HepG2 (cell line): ENCODE results near the gene DELE1. TPM values are rescaled to one million over a fixed set of nuclear protein-coding genes. Genes with fewer than 3 reads are reported as not detected.

ENCODE experiments used
- CSRNP1 ChIP-seq: sonication (generic); formaldehyde crosslinking; IDR thresholded peaks from 2 replicates; pipeline ENCODE4 v1.8.1; 2023; ENCODE audit warnings: mild to moderate bottlenecking, missing genetic modification reagents
- JUND ChIP-seq: sonication (generic); formaldehyde crosslinking; IDR thresholded peaks from 2 replicates; pipeline ENCODE4 v1.8.0; 2022; ENCODE audit warnings: mild to moderate bottlenecking, missing genetic modification reagents
- KMT2B ChIP-seq: IDR thresholded peaks from 2 replicates; pipeline ENCODE4 v1.6.1; 2016; ENCODE audit warnings: missing genetic modification reagents, missing compliant biosample characterization
- MLXIP ChIP-seq: sonication (generic); formaldehyde crosslinking; IDR thresholded peaks from 2 replicates; pipeline ENCODE4 v1.9.0; 2021; ENCODE audit warnings: missing genetic modification reagents, borderline replicate concordance
- NR2C2 ChIP-seq: sonication (generic); formaldehyde crosslinking; IDR thresholded peaks from 2 replicates; pipeline ENCODE4 v1.4.0; 2020; ENCODE audit warnings: missing genetic modification reagents, mild to moderate bottlenecking, moderate library complexity, borderline replicate concordance
- PATZ1 ChIP-seq: sonication (generic); formaldehyde crosslinking; IDR thresholded peaks from 2 replicates; pipeline ENCODE4 v1.4.0; 2020; ENCODE audit warnings: missing genetic modification reagents
- RBFOX2 ChIP-seq: fragments of 200-400 bp; formaldehyde crosslinking; IDR thresholded peaks from 2 replicates; pipeline ENCODE4 v1.6.1; 2017; ENCODE audit warnings: low read depth, mild to moderate bottlenecking, low read length
- RCOR2 ChIP-seq: IDR thresholded peaks from 2 replicates; pipeline ENCODE4 v1.6.1; 2016; ENCODE audit warnings: missing biosample characterization, missing genetic modification reagents
- SRSF4 ChIP-seq: fragments of 200-400 bp; formaldehyde crosslinking; IDR thresholded peaks from one replicate; pipeline ENCODE4 v1.6.1; 2018; ENCODE audit warnings: mild to moderate bottlenecking, low read depth, low read length, moderate library complexity; ENCODE audit not compliant: poor library complexity, severe bottlenecking
- TAF1 ChIP-seq: sonication (generic); formaldehyde crosslinking; IDR thresholded peaks from 2 replicates; pipeline ENCODE4 v1.4.0; 2020; ENCODE audit warnings: missing genetic modification reagents
- TBP ChIP-seq: sonication (generic); formaldehyde crosslinking; IDR thresholded peaks from 2 replicates; pipeline ENCODE4 v1.5.0; 2020; ENCODE audit warnings: missing genetic modification reagents
- TSC22D2 ChIP-seq: sonication (generic); formaldehyde crosslinking; IDR thresholded peaks from 2 replicates; pipeline ENCODE4 v1.5.1; 2020; ENCODE audit warnings: missing genetic modification reagents, mild to moderate bottlenecking, borderline replicate concordance
- WIZ ChIP-seq: sonication (generic); formaldehyde crosslinking; IDR thresholded peaks from 2 replicates; pipeline ENCODE4 v1.5.1; 2020; ENCODE audit warnings: mild to moderate bottlenecking, missing genetic modification reagents
- ZNF232 ChIP-seq: sonication (generic); formaldehyde crosslinking; IDR thresholded peaks from 2 replicates; pipeline ENCODE4 v1.4.0; 2020; ENCODE audit warnings: missing genetic modification reagents, borderline replicate concordance
- ZNF34 ChIP-seq: sonication (generic); formaldehyde crosslinking; IDR thresholded peaks from 2 replicates; pipeline ENCODE4 v1.4.0; 2020; ENCODE audit warnings: mild to moderate bottlenecking, missing genetic modification reagents, borderline replicate concordance
- ZNF451 ChIP-seq: sonication (generic); formaldehyde crosslinking; IDR thresholded peaks from 2 replicates; pipeline ENCODE4 v1.5.0; 2020; ENCODE audit warnings: mild to moderate bottlenecking, missing genetic modification reagents
- ZNF501 ChIP-seq: sonication (generic); formaldehyde crosslinking; IDR thresholded peaks from 2 replicates; pipeline ENCODE4 v1.5.1; 2020; ENCODE audit warnings: mild to moderate bottlenecking, moderate library complexity, missing genetic modification reagents
- ZNF713 ChIP-seq: sonication (generic); formaldehyde crosslinking; IDR thresholded peaks from 2 replicates; pipeline ENCODE4 v1.4.0; 2020; ENCODE audit warnings: mild to moderate bottlenecking, missing genetic modification reagents
- ZNF883 ChIP-seq: sonication (generic); formaldehyde crosslinking; IDR thresholded peaks from 2 replicates; pipeline ENCODE4 v1.5.1; 2020; ENCODE audit warnings: mild to moderate bottlenecking, missing genetic modification reagents; ENCODE audit errors: not compliant biosample characterization
- ZSCAN22 ChIP-seq: sonication (generic); formaldehyde crosslinking; IDR thresholded peaks from 2 replicates; pipeline ENCODE4 v1.4.0; 2020; ENCODE audit warnings: mild to moderate bottlenecking, missing genetic modification reagents
- polyA plus RNA-seq, 8 experiments: library from polyadenylated mRNA; depleted of rRNA in 3 of 8; stranded (reverse) in 7 of 8; unstranded in 1 of 8; fragments of >200 nt; fragmentation: Illumina TruSeq in 4 of 8; extraction: Trizol in 4 of 8; gene quantifications; 2 replicates each; pipeline versions ENCODE4 v1.2.1 to v1.2.3, GENCODE V29; 2011 to 2016; ENCODE audit warnings: low read depth in 4 of 8, missing spikeins in 1 of 8, mixed read lengths in 1 of 8; ENCODE audit not compliant: insufficient read depth in 1 of 8
- total RNA-seq, 5 experiments: library from RNA; depleted of rRNA; stranded (reverse); fragments of >200 nt; fragmentation: Illumina TruSeq; extraction: Trizol; gene quantifications; 2 replicates each; pipeline ENCODE4 v1.2.3, GENCODE V29; 2016; ENCODE audit warnings: low read depth in 1 of 5
- TF ChIP-seq, protein P1 (sequence below): sonication (generic); formaldehyde crosslinking; IDR thresholded peaks from 2 replicates; pipeline ENCODE4 v1.4.0; 2020; ENCODE audit warnings: missing genetic modification reagents

DELE1 gene
- total and polyA plus RNA-seq, 2 of the 13 experiments (the other 11 are each of a cell fraction or from before 2014, with no cell fraction given): 57.5 to 90.3 TPM

- TF ChIP-seq TBP (CRISPR knock-in tag) (no peak), ZNF883 (CRISPR knock-in tag) (no peak), RCOR2 (no peak), ZNF713 (no peak), RBFOX2 (no peak), SRSF4 (no peak), WIZ (peak; percentile 75; the same call in 1 of the 2 replicates), TSC22D2 (no peak), ZNF232 (CRISPR knock-in tag) (peak; percentile 47; the same call in 1 of the 2 replicates), CSRNP1 (no peak), ZNF501 (CRISPR knock-in tag) (no peak), MLXIP (CRISPR knock-in tag) (no peak), KMT2B (CRISPR knock-in tag) (no peak), NR2C2 (CRISPR knock-in tag) (no peak), PATZ1 (CRISPR knock-in tag) (peak; percentile 59; the same call in 1 of the 2 replicates), TAF1 (CRISPR knock-in tag) (no peak), ZNF34 (no peak), JUND (no peak), ZNF451 (no peak), ZSCAN22 (CRISPR knock-in tag) (peak; percentile 68; the same call in 1 of the 2 replicates)
- TF ChIP-seq, protein P1, sequence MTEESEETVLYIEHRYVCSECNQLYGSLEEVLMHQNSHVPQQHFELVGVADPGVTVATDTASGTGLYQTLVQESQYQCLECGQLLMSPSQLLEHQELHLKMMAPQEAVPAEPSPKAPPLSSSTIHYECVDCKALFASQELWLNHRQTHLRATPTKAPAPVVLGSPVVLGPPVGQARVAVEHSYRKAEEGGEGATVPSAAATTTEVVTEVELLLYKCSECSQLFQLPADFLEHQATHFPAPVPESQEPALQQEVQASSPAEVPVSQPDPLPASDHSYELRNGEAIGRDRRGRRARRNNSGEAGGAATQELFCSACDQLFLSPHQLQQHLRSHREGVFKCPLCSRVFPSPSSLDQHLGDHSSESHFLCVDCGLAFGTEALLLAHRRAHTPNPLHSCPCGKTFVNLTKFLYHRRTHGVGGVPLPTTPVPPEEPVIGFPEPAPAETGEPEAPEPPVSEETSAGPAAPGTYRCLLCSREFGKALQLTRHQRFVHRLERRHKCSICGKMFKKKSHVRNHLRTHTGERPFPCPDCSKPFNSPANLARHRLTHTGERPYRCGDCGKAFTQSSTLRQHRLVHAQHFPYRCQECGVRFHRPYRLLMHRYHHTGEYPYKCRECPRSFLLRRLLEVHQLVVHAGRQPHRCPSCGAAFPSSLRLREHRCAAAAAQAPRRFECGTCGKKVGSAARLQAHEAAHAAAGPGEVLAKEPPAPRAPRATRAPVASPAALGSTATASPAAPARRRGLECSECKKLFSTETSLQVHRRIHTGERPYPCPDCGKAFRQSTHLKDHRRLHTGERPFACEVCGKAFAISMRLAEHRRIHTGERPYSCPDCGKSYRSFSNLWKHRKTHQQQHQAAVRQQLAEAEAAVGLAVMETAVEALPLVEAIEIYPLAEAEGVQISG (CRISPR knock-in tag): no peak
Measured at GRCh38 chr5:141883184-141883891, 40.3 kb upstream of the DELE1 start (continued).
